Measurements from ENCODE around the gene CDK6.
A peak's percentile ranks its signal among the peaks of the same experiment; 100 is the strongest.

CDK6 gene

GRCh38 chr7:92650391-92650790, 186.0 kb downstream of the CDK6 start:
- no peak overlapping the region for H2AFZ ChIP-seq
- peaks cover 47% of the 10 kb centered on the region for H3K4me1 ChIP-seq
- peak overlapping the region; percentile 30 for H3K27ac ChIP-seq
- no peak overlapping the region for H3K4me2 ChIP-seq (ENCODE audit: low read length)
- H3K4me3 ChIP-seq (ENCODE audit: low read depth, low read length): no peak overlapping the region
- TF ChIP-seq CTCF (IDR thresholded peaks at IDR 0.05): no peak
- no peaks in the 10 kb centered on the region for H3K27me3 ChIP-seq (ENCODE audit: control insufficient read depth, insufficient read depth, low read length)
- no peaks in the 10 kb centered on the region for H3K36me3 ChIP-seq (ENCODE audit: control insufficient read depth, insufficient read depth, low read length)
- H3K9ac ChIP-seq: no peak overlapping the region
- H3K79me2 ChIP-seq: peaks cover 3% of the 10 kb centered on the region
- H3K9me3 ChIP-seq (ENCODE audit: control insufficient read depth, low read length): no peaks in the 10 kb centered on the region

- Histone ChIP-seq H3K27ac (peak overlapping the region; percentile 91), H3K4me1 (peaks cover 67% of the 10 kb centered on the region), H3K9me3 (ENCODE audit: control insufficient read depth, low read length) (no peaks in the 10 kb centered on the region), H2AFZ (peak overlapping the region; percentile 2), H3K9ac (no peak overlapping the region), H3K27me3 (ENCODE audit: control insufficient read depth, insufficient read depth, low read length) (no peaks in the 10 kb centered on the region), H3K4me2 (ENCODE audit: low read length) (no peak overlapping the region), H3K4me3 (ENCODE audit: low read depth, low read length) (no peak overlapping the region), H3K36me3 (ENCODE audit: control insufficient read depth, insufficient read depth, low read length) (no peaks in the 10 kb centered on the region), H3K79me2 (peaks cover 3% of the 10 kb centered on the region)
- TF ChIP-seq CTCF (IDR thresholded peaks at IDR 0.05): no peak
These were observed 188.3 kb downstream of the CDK6 start for GRCh38 chr7:92648067-92648466.

GRCh38 chr7:92647652-92648051, 188.7 kb downstream of the CDK6 start:
- H3K36me3 ChIP-seq (ENCODE audit: control insufficient read depth, insufficient read depth, low read length): no peaks in the 10 kb centered on the region
- H3K9ac ChIP-seq: no peak overlapping the region
- H2AFZ ChIP-seq: peak overlapping the region; percentile 2
- H3K4me1 ChIP-seq: peaks cover 65% of the 10 kb centered on the region
- no peak overlapping the region for H3K4me2 ChIP-seq (ENCODE audit: low read length)
- TF ChIP-seq CTCF (IDR thresholded peaks at IDR 0.05): no peak
- peak overlapping the region; percentile 91 for H3K27ac ChIP-seq
- H3K27me3 ChIP-seq (ENCODE audit: control insufficient read depth, insufficient read depth, low read length): no peaks in the 10 kb centered on the region
- H3K79me2 ChIP-seq: peaks cover 3% of the 10 kb centered on the region
- H3K9me3 ChIP-seq (ENCODE audit: control insufficient read depth, low read length): no peaks in the 10 kb centered on the region
- H3K4me3 ChIP-seq (ENCODE audit: low read depth, low read length): no peak overlapping the region

- H3K27me3 ChIP-seq (ENCODE audit: control insufficient read depth, insufficient read depth, low read length): no peaks in the 10 kb centered on the region
- H3K9ac ChIP-seq: no peak overlapping the region
- H3K4me1 ChIP-seq: peaks cover 59% of the 10 kb centered on the region
- H3K27ac ChIP-seq: peak overlapping the region; percentile 91
- H3K9me3 ChIP-seq (ENCODE audit: control insufficient read depth, low read length): no peaks in the 10 kb centered on the region
- H3K4me2 ChIP-seq (ENCODE audit: low read length): no peak overlapping the region
- no peak overlapping the region for H3K4me3 ChIP-seq (ENCODE audit: low read depth, low read length)
- no peak for TF ChIP-seq CTCF (IDR thresholded peaks at IDR 0.05)
- H2AFZ ChIP-seq: no peak overlapping the region
- H3K79me2 ChIP-seq: peaks cover 3% of the 10 kb centered on the region
- no peaks in the 10 kb centered on the region for H3K36me3 ChIP-seq (ENCODE audit: control insufficient read depth, insufficient read depth, low read length)
These were observed 189.3 kb downstream of the CDK6 start for GRCh38 chr7:92647011-92647625.
